ENCODE measurements around the gene ACTR6.

DNA sequence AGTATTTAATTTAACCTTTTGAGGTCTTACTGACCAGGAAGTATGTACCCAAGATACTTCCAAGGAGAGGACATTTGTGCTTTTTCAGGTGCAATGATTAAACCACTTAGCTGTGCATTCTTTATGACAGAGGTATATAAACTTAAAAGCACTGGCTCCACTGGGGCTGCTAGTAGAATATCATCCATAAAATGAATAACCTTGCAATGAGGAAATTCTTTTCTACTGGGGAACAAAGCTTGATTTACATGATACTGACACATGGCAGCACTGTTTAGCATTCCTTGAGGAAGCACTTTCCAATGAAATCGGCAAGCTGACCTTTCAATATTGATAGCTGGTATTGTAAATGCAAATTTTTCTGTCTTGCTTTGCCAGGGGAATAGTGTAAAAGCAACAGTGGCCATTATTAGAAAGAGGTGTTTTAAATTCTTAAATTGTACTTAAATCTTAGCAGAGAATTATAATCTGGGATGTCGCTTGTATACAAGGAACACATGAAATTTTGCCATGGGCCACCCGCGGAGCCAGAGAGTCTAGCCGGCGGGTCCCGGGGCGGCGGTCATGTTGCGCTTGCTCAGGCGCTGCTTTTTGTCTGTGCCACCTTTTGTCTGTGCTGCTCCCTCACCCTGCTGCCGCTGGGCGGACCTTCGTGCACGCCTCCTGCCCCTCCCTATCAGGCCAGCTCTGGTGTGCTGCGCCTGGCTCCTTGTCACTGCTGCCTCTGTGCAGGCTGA, 37.0 kb upstream of the ACTR6 start:
- TF ChIP-seq, protein P1, sequence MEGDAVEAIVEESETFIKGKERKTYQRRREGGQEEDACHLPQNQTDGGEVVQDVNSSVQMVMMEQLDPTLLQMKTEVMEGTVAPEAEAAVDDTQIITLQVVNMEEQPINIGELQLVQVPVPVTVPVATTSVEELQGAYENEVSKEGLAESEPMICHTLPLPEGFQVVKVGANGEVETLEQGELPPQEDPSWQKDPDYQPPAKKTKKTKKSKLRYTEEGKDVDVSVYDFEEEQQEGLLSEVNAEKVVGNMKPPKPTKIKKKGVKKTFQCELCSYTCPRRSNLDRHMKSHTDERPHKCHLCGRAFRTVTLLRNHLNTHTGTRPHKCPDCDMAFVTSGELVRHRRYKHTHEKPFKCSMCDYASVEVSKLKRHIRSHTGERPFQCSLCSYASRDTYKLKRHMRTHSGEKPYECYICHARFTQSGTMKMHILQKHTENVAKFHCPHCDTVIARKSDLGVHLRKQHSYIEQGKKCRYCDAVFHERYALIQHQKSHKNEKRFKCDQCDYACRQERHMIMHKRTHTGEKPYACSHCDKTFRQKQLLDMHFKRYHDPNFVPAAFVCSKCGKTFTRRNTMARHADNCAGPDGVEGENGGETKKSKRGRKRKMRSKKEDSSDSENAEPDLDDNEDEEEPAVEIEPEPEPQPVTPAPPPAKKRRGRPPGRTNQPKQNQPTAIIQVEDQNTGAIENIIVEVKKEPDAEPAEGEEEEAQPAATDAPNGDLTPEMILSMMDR (IDR thresholded peaks at IDR 0.05; ENCODE audit: insufficient read depth, low read depth, low read length), result no peak
- TF ChIP-seq EZH2 (IDR thresholded peaks at IDR 0.05; ENCODE audit: insufficient read depth, low read length), result no peak
